PC-3 (cell line): ENCODE measurements around the gene SPRED2. TPM values are rescaled to one million over a fixed set of nuclear protein-coding genes. Genes with fewer than 3 reads are reported as not detected.

Experiments used
- ATAC-seq: fragments of 200-7000 bp; cut with Tn5 transposase; 2 replicates; pipeline ENCODE4 v1.9.1; 2020; ENCODE audit warnings: mild to moderate bottlenecking, moderate library complexity
- BruUV-seq: library from RNA; stranded (reverse); fragments of 400-500 nt; replicated peaks from 2 replicates; lab custom pipeline; 2021; lab: Mats Ljungman, UMichigan
- CTCF ChIA-PET: fragments of 300-600 bp; sonication (Branson Sonifier 250); formaldehyde crosslinking; loops from one replicate; lab custom pipeline; 2022; ENCODE audit warnings: antibody characterized with exemption; lab: Charles Lee
- POLR2A ChIA-PET: fragments of 300-600 bp; sonication (Branson Sonifier 250); formaldehyde crosslinking; loops from one replicate; lab custom pipeline; 2022; ENCODE audit warnings: antibody characterized with exemption; ENCODE audit not compliant: unreplicated experiment; lab: Charles Lee
- DNase-seq: peaks from one replicate; pipeline ENCODE4 v3.0.0-alpha.2; 2015
- H2AFZ ChIP-seq: fragments of 300-600 bp; sonication (generic); 2 replicates; pipeline ENCODE4 v1.6.0; 2016; ENCODE audit warnings: antibody characterized with exemption, low read length
- H3F3A ChIP-seq: fragments of 300-600 bp; sonication (generic); one replicate; pipeline ENCODE4 v1.6.0; 2017; ENCODE audit warnings: antibody characterized with exemption, low read length, control low read depth, mild to moderate bottlenecking; ENCODE audit not compliant: unreplicated experiment
- H3K27ac ChIP-seq: fragments of 300-600 bp; sonication (generic); 2 replicates; pipeline ENCODE4 v1.5.1; 2016; ENCODE audit warnings: mild to moderate bottlenecking, low read length
- H3K27me3 ChIP-seq: fragments of 300-600 bp; sonication (generic); 2 replicates; pipeline ENCODE4 v1.6.1; 2016; ENCODE audit warnings: low read length, mixed read lengths
- H3K36me3 ChIP-seq: fragments of 300-600 bp; sonication (generic); 2 replicates; pipeline ENCODE4 v1.6.1; 2016; ENCODE audit warnings: low read depth, mixed run types, low read length, mixed read lengths
- H3K4me1 ChIP-seq: fragments of 300-600 bp; sonication (generic); 2 replicates; pipeline ENCODE4 v1.5.1; 2016; ENCODE audit warnings: low read length; ENCODE audit not compliant: insufficient read depth
- H3K4me2 ChIP-seq: fragments of 300-600 bp; sonication (generic); 2 replicates; pipeline ENCODE4 v1.6.0; 2016; ENCODE audit warnings: low read length
- H3K4me3 ChIP-seq: fragments of 300-600 bp; sonication (generic); 2 replicates; pipeline ENCODE4 v1.5.1; 2016; ENCODE audit warnings: mild to moderate bottlenecking, low read length, mixed read lengths
- H3K79me2 ChIP-seq: fragments of 300-600 bp; sonication (generic); 2 replicates; pipeline ENCODE4 v1.6.1; 2017; ENCODE audit warnings: low read length, mixed read lengths
- H3K9ac ChIP-seq: fragments of 300-600 bp; sonication (generic); 2 replicates; pipeline ENCODE4 v1.6.0; 2016; ENCODE audit warnings: mild to moderate bottlenecking, low read length
- H3K9me2 ChIP-seq: fragments of 300-600 bp; sonication (generic); replicated peaks from 2 replicates; pipeline ENCODE4 v1.6.1; 2016; ENCODE audit warnings: mixed run types, low read length, mixed read lengths
- H3K9me3 ChIP-seq: fragments of 300-600 bp; sonication (generic); 2 replicates; pipeline ENCODE4 v1.6.1; 2016; ENCODE audit warnings: low read length, mixed read lengths
- H4K20me1 ChIP-seq: fragments of 300-600 bp; sonication (generic); 2 replicates; pipeline ENCODE4 v1.6.1; 2016; ENCODE audit warnings: low read length, mixed read lengths
- CTCF ChIP-seq: fragments of 300-600 bp; sonication (generic); conservative IDR thresholded peaks from 2 replicates; pipeline ENCODE4 v1.5.1; 2017; ENCODE audit warnings: antibody characterized with exemption, low read depth, mild to moderate bottlenecking, low read length
- EZH2 ChIP-seq: fragments of 300-600 bp; sonication (generic); IDR thresholded peaks from one replicate; pipeline ENCODE4 v1.6.1; 2017; ENCODE audit warnings: antibody characterized with exemption, mild to moderate bottlenecking, low read length; ENCODE audit not compliant: unreplicated experiment
- EZH2phosphoT487 ChIP-seq: fragments of 300-600 bp; sonication (generic); IDR thresholded peaks from 2 replicates; pipeline ENCODE4 v1.6.1; 2018; ENCODE audit warnings: mild to moderate bottlenecking, antibody characterized with exemption, low read length, borderline replicate concordance
- intact Hi-C: fragments of 100-400 bp; cut with micrococcal nuclease; formaldehyde crosslinking; loops from 2 replicates; pipeline ENCODE4 v1.9.0; 2023
- total RNA-seq: library from RNA; depleted of rRNA; stranded (reverse); fragments of >200 nt; gene quantifications from 2 replicates; pipeline ENCODE4 v1.2.3, GENCODE V29; 2014

SPRED2 gene
- total RNA-seq, 1 experiment from 2014 or later = 16.2 TPM

GRCh38 chr2:65278531-65278981, 153.8 kb downstream of the SPRED2 start:
- H3K4me3 ChIP-seq = no peak overlapping the region
- no TSS peak for BruUV-seq
- no peaks in the 10 kb centered on the region for H3K9me3 ChIP-seq
- no peak overlapping the region for H3K27ac ChIP-seq
- H3K9ac ChIP-seq = no peak overlapping the region
- CTCF ChIA-PET = interaction anchor here (0.5 to 0.9 kb wide), 2 partner anchors 158 to 692 kb away, joined by 3 to 4 read pairs; no protein-coding TSS in a partner anchor
- H3K9me2 ChIP-seq = no peaks in the 10 kb centered on the region
- intact Hi-C loops = no loop called here
- no peaks in the 10 kb centered on the region; the same call in 1 of the 2 replicates for H3K4me1 ChIP-seq
- no peaks in the 10 kb centered on the region for H3K27me3 ChIP-seq
- H3K79me2 ChIP-seq = no peaks in the 10 kb centered on the region
- ATAC-seq = no peak; the same call in 1 of the 2 replicates
- no peaks in the 10 kb centered on the region for H3K36me3 ChIP-seq
- no peak for DNase-seq
- H3K4me2 ChIP-seq = no peak overlapping the region
- no peaks in the 10 kb centered on the region for H3F3A ChIP-seq
- POLR2A ChIA-PET = no interaction called here
- H2AFZ ChIP-seq = no peak overlapping the region
- H4K20me1 ChIP-seq = no peaks in the 10 kb centered on the region
- no peak for TF ChIP-seq CTCF
- TF ChIP-seq EZH2phosphoT487 = no peak
- TF ChIP-seq EZH2 = no peak

GRCh38 chr2:65277791-65278483, 154.5 kb downstream of the SPRED2 start:
- intact Hi-C loops = no loop called here
- Histone ChIP-seq H3K9me3 (no peaks in the 10 kb centered on the region), H3K4me3 (no peak overlapping the region), H4K20me1 (no peaks in the 10 kb centered on the region), H3K27me3 (no peaks in the 10 kb centered on the region), H3F3A (no peaks in the 10 kb centered on the region), H3K4me2 (no peak overlapping the region), H3K9me2 (no peaks in the 10 kb centered on the region), H2AFZ (no peak overlapping the region), H3K4me1 (no peaks in the 10 kb centered on the region; the same call in 1 of the 2 replicates), H3K9ac (no peak overlapping the region), H3K79me2 (no peaks in the 10 kb centered on the region), H3K27ac (no peak overlapping the region), H3K36me3 (0 out of 2 replicates have a peak, but pooled peaks cover under 1% of the 10 kb centered on the region)
- peak; percentile 36 for DNase-seq
- TF ChIP-seq CTCF (peak; percentile 26; the same call in 1 of the 2 replicates), EZH2 (no peak), EZH2phosphoT487 (no peak)
- CTCF ChIA-PET = interaction anchor here (0.9 kb wide), 1 partner anchor 158 kb away, joined by 4 read pairs; no protein-coding TSS in a partner anchor
- POLR2A ChIA-PET = interaction anchor here (0.6 kb wide), 1 partner anchor 86 kb away, joined by 3 read pairs; no protein-coding TSS in a partner anchor
- BruUV-seq = no TSS peak
- ATAC-seq = peak; percentile 57

- no peaks in the 10 kb centered on the region for H3K9me3 ChIP-seq
- H3K4me1 ChIP-seq = no peaks in the 10 kb centered on the region; the same call in 1 of the 2 replicates
- no peak for ATAC-seq
- no peak for DNase-seq
- no peaks in the 10 kb centered on the region for H3K9me2 ChIP-seq
- no peak overlapping the region for H3K27ac ChIP-seq
- H4K20me1 ChIP-seq = no peaks in the 10 kb centered on the region
- H3F3A ChIP-seq = no peaks in the 10 kb centered on the region
- H3K79me2 ChIP-seq = no peaks in the 10 kb centered on the region
- 0 out of 2 replicates have a peak, but pooled peaks cover 8% of the 10 kb centered on the region for H3K36me3 ChIP-seq
- H2AFZ ChIP-seq = no peak overlapping the region
- no peak overlapping the region for H3K9ac ChIP-seq
- H3K27me3 ChIP-seq = no peaks in the 10 kb centered on the region
- ChIA-PET CTCF (no interaction called here), POLR2A (no interaction called here)
- TF ChIP-seq EZH2 (no peak), CTCF (no peak), EZH2phosphoT487 (no peak)
- H3K4me3 ChIP-seq = no peak overlapping the region
- H3K4me2 ChIP-seq = no peak overlapping the region
- no TSS peak for BruUV-seq
- intact Hi-C loops = no loop called here
Observed at GRCh38 chr2:65277118-65277517, 155.3 kb downstream of the SPRED2 start.
